H7 (cell line): ENCODE data around the gene EBF3. TPM values are rescaled to one million over a fixed set of nuclear protein-coding genes. Genes with fewer than 3 reads are reported as not detected.

Source experiments
- total RNA-seq: library from RNA; depleted of rRNA; stranded (reverse); fragments of >200 nt; shearing (Covaris generic); gene quantifications from 2 replicates; pipeline ENCODE4 v1.2.3, GENCODE V29; 2014; rRNA removed

The EBF3 gene
- total RNA-seq, 1 experiment from 2014 or later = 0.76 TPM

Other genes with a start within 250 kb of the EBF3 start
- 0.42 and 2.3 TPM in 2 replicates for gene C10orf143, start 146.6 kb upstream of the EBF3 start, total RNA-seq
- gene GLRX3, start 172.1 kb upstream of the EBF3 start, total RNA-seq = 151 and 161 TPM in 2 replicates